Chondrocyte (in vitro differentiated cells): ENCODE results near the gene SYNPR. TPM values are rescaled to one million over a fixed set of nuclear protein-coding genes. Genes with fewer than 3 reads are reported as not detected.

Source experiments
- DNase-seq: peaks from one replicate; pipeline ENCODE4 v3.0.0; 2021; ENCODE audit warnings: mixed read lengths, low spot score
- H3K27ac Mint-ChIP-seq: one replicate; pipeline ENCODE4 v1.8.0; 2021; ENCODE audit warnings: mild to moderate bottlenecking, moderate library complexity, mixed read lengths; ENCODE audit not compliant: unreplicated experiment
- H3K27me3 Mint-ChIP-seq: 2 replicates; pipeline ENCODE4 v1.8.0; 2021; ENCODE audit warnings: low read depth, mixed read lengths
- H3K36me3 Mint-ChIP-seq: 2 replicates; pipeline ENCODE4 v1.8.0; 2021; ENCODE audit warnings: low read depth, mixed read lengths
- H3K4me1 Mint-ChIP-seq: 2 replicates; pipeline ENCODE4 v1.8.0; 2021; ENCODE audit warnings: low read depth, mild to moderate bottlenecking, mixed read lengths
- H3K4me3 Mint-ChIP-seq: one replicate; pipeline ENCODE4 v1.8.0; 2021; ENCODE audit warnings: mild to moderate bottlenecking, moderate library complexity, mixed read lengths; ENCODE audit not compliant: unreplicated experiment
- H3K9me3 Mint-ChIP-seq: 2 replicates; pipeline ENCODE4 v1.8.0; 2021; ENCODE audit warnings: low read depth, mixed read lengths
- total RNA-seq: library from RNA; stranded (reverse); gene quantifications from 3 replicates; pipeline ENCODE4 v1.2.1, GENCODE V29; 2021
- TF ChIP-seq, protein P1 (sequence below): fragments of 200-600 bp; sonication (generic); IDR thresholded peaks from 2 replicates; pipeline ENCODE4 v1.5.0; 2021; ENCODE audit warnings: antibody characterized with exemption, mild to moderate bottlenecking, moderate library complexity

The SYNPR gene
- total RNA-seq, 1 donor from 2014 or later = not detected

- TF ChIP-seq, protein P1, sequence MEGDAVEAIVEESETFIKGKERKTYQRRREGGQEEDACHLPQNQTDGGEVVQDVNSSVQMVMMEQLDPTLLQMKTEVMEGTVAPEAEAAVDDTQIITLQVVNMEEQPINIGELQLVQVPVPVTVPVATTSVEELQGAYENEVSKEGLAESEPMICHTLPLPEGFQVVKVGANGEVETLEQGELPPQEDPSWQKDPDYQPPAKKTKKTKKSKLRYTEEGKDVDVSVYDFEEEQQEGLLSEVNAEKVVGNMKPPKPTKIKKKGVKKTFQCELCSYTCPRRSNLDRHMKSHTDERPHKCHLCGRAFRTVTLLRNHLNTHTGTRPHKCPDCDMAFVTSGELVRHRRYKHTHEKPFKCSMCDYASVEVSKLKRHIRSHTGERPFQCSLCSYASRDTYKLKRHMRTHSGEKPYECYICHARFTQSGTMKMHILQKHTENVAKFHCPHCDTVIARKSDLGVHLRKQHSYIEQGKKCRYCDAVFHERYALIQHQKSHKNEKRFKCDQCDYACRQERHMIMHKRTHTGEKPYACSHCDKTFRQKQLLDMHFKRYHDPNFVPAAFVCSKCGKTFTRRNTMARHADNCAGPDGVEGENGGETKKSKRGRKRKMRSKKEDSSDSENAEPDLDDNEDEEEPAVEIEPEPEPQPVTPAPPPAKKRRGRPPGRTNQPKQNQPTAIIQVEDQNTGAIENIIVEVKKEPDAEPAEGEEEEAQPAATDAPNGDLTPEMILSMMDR = no peak
- H3K36me3 Mint-ChIP-seq = no peaks in the 10 kb centered on the region
- no peaks in the 10 kb centered on the region for H3K9me3 Mint-ChIP-seq
- DNase-seq = no peak
- H3K27ac Mint-ChIP-seq = no peak overlapping the region
- H3K27me3 Mint-ChIP-seq = peaks cover 17% of the 10 kb centered on the region
- no peaks in the 10 kb centered on the region for H3K4me1 Mint-ChIP-seq
- H3K4me3 Mint-ChIP-seq = no peak overlapping the region
Measured at GRCh38 chr3:63563572-63563971, 285.5 kb downstream of the SYNPR start.

- TF ChIP-seq, protein P1 = no peak
- H3K4me3 Mint-ChIP-seq = no peak overlapping the region
- H3K36me3 Mint-ChIP-seq = no peaks in the 10 kb centered on the region
- H3K27ac Mint-ChIP-seq = no peak overlapping the region
- H3K4me1 Mint-ChIP-seq = no peaks in the 10 kb centered on the region
- no peaks in the 10 kb centered on the region for H3K9me3 Mint-ChIP-seq
- peaks cover 14% of the 10 kb centered on the region for H3K27me3 Mint-ChIP-seq
- no peak for DNase-seq
Measured at GRCh38 chr3:63565220-63565619, 287.1 kb downstream of the SYNPR start.

GRCh38 chr3:63571682-63572081 lies 293.6 kb downstream of the SYNPR start:
- Mint-ChIP-seq H3K4me3 (no peak overlapping the region), H3K4me1 (no peaks in the 10 kb centered on the region), H3K27ac (no peak overlapping the region), H3K36me3 (no peaks in the 10 kb centered on the region), H3K9me3 (no peaks in the 10 kb centered on the region), H3K27me3 (peaks cover 12% of the 10 kb centered on the region)
- TF ChIP-seq, protein P1 = no peak
- no peak for DNase-seq

- Mint-ChIP-seq H3K27ac (no peak overlapping the region), H3K4me1 (no peaks in the 10 kb centered on the region), H3K4me3 (no peak overlapping the region), H3K9me3 (no peaks in the 10 kb centered on the region), H3K27me3 (peaks cover 12% of the 10 kb centered on the region), H3K36me3 (no peaks in the 10 kb centered on the region)
- no peak for DNase-seq
- TF ChIP-seq, protein P1 = no peak
Measured at GRCh38 chr3:63576846-63577245, 298.7 kb downstream of the SYNPR start.

DNA sequence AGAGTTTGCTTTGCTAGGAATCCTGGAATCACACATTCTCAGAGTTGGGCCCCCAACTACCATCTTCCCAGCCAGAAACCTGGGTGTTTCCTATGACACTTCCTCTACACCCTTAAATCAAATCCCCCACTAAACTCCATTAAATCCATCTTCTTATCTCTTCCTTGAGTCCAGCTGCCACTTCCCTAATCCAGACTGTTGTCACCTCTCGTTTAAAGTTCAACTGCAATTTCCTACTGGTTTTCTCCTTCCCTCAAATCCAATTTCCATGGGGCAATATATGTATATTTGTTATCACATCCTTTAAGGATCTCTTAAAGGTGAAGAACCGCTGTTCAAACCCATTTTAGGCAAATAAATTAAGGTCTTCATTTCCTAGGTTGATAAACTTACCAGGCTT lies 300.8 kb downstream of the SYNPR start:
- Mint-ChIP-seq H3K4me3 (no peak overlapping the region), H3K27ac (no peak overlapping the region), H3K27me3 (peaks cover 8% of the 10 kb centered on the region), H3K36me3 (no peaks in the 10 kb centered on the region), H3K4me1 (no peaks in the 10 kb centered on the region), H3K9me3 (no peaks in the 10 kb centered on the region)
- TF ChIP-seq, protein P1 = no peak
- no peak for DNase-seq
